GM19239 (cell line): ENCODE results near the gene CARD8.
A peak's percentile ranks its signal among the peaks of the same experiment; 100 is the strongest.
"Not testable (repeated sequence)": the region's sequence is repeated elsewhere in the genome, so short reads cannot be mapped to it uniquely, and the experiment has no call there.

ENCODE experiments used
- DNase-seq: peaks from one replicate; pipeline ENCODE4 v3.0.0; 2011; ENCODE audit warnings: low spot score; ENCODE audit not compliant: insufficient read length
- FAIRE-seq: peaks from 2 replicates; lab custom pipeline; 2011; peaks lifted over from hg19 to GRCh38; lab: Jason Lieb, UNC

Gene CARD8

GRCh38 chr19:48269617-48270026, 13.9 kb upstream of the CARD8 start:
- FAIRE-seq, DNase-seq: not testable (repeated sequence)

GRCh38 chr19:48265326-48265725, 9.6 kb upstream of the CARD8 start:
- not testable (repeated sequence) for DNase-seq, FAIRE-seq

DNA sequence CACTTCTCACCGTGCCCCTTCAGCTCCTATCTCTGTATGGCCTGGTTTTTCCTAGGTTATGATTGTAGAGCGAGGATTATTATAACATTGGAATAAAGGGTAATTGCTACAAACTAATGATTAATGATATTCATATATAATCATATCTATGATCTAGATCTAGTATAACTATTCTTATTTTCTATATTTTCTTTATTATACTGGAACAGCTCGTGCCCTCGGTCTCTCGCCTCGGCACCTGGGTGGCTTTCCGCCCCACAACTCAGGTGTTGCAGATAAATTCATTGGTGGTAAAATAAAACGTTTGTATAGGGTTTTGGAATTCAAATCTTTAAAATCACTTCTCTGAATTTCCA, 4.6 kb upstream of the CARD8 start:
- DNase-seq, FAIRE-seq: not testable (repeated sequence)

GRCh38 chr19:48258992-48259391, 3.3 kb upstream of the CARD8 start:
- FAIRE-seq, DNase-seq: not testable (repeated sequence)

- DNase-seq (no peak), FAIRE-seq (peak; percentile 99)
Measured at GRCh38 chr19:48258350-48258749, 2.6 kb upstream of the CARD8 start.

DNA sequence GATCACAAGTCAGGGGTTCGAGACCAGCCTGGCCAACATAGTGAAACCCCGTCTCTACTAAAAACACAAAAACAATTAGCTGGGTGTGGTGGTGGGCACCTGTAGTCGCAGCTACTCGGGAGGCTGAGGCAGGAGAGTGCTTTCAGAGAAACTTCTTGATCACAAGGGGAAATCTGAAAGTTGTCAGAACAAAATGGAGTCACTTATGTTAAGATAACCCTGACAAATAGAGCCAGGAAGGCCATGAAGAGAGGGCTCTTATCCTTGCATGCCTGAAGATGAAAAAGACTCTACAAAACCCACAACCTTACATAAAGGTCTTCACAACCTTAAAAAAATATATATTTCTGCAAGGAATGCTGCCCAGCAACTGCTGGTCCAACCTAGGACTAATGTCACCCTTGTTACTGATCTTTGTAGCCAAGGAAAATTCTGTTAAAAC, 1.2 kb downstream of the CARD8 start:
- DNase-seq (no peak), FAIRE-seq (no peak)

DNA sequence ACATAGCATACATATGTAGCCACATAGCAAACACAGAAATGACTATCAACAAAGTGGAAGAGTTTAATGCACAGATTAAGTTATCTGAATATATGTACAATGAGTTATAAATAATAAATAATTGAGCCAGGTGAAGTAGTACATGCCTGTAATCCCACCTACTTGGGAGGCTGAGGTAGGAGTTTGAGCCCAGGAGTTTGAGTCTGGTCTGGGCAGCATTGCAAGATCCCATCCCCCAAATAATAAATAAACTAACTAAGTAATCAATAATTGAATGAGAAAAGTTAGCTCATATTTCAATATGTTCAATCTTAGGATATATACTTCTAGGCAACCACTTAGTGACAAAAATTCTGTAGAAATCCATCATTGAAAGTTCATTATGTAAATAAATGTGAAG, 1.7 kb downstream of the CARD8 start:
- FAIRE-seq (no peak), DNase-seq (no peak)

DNA sequence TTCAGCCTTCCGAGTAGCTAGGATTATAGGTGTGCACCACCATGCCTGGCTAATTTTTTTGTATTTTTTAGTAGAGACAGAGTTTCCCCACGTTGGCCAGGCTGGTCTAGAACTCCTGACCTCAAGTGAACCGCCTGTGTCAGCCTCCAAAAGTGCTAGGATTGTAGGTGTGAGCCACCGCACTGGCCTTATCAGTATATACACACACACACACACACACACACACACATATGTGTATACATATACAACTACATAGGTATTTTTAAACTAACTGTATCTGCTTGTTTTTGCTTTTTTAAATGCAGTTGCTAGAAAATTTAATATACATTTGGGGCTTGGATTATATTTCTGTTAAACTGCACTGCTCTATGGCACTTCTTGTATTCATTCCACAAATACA, 3.1 kb downstream of the CARD8 start:
- FAIRE-seq = no peak
- no peak for DNase-seq

DNA sequence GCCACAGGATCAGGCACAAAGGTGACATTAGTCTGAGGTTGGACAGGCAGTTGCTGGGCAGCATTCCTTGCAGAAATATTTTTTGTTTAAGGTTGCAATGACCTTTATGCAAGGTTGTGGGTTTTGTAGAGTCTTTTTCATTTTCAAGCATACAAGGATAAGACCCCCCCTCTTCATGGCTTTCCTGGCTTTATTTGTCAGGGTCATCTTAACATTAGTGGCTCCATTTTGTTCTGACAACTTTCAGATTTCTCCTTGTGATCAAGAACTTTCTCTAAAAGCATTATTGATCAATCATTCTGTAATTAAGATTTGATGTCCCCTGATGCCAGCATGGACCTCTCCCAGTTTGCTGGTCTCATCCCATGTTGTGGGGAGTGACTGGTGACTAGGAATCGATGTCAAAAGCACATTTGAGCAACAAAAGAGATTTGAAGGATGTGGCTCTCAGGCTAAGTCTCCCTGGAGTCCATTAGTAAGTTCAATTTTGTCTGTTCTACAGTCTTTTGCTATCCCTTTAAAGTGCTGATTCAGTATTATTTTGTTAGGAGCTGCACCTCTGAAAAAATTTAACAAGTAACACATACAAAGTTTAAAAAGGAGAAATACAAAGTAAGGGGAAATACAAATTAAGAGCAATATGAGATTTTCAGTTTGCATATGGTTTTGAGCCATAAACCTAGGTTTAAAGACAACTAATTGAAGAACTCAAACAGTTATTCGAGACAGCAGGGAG, 5.3 kb downstream of the CARD8 start:
- DNase-seq (no peak), FAIRE-seq (peak; percentile 66)

- FAIRE-seq (peak; percentile 99), DNase-seq (no peak)
Measured at GRCh38 chr19:48249502-48250014, 6.2 kb downstream of the CARD8 start.

GRCh38 chr19:48248081-48248833, 7.5 kb downstream of the CARD8 start:
- FAIRE-seq (peak; percentile 74), DNase-seq (no peak)

DNA sequence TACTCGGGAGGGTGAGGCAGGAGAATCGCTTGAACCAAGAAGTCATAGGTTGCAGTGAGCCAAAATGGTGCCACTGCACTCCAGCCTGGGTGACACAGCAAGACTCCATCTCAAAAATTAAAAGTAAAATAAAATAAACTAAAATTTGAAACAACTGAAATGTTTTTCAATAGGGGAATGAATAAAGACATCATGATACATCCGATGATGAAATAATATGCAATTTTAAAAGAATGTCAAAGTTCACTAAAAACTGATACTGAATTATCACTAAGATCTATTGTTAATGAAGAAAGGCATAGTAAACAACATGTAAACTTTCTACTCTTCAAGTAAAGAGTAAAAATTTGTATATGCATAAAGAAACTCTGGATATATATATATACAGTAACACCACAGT, 8.5 kb downstream of the CARD8 start:
- FAIRE-seq = no peak
- no peak for DNase-seq

DNA sequence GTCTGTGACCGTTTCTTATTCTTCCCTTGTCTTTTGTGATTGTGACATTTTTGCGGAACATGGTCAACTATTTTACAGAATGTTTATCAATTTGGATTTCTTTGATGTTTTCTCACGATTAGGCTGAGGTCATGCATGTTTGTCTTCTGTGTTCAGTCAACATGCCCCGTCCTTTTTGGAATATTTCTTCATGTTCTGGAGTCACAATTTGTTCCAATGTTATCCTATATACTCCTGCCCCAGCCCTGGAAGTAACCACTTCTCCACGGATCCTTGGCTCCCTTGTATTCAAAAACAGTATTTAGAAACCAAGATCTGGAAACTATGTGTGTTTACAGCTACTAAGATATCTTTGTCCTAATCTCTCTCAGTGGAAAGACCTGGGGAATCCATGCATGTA, 9.6 kb downstream of the CARD8 start:
- DNase-seq (no peak), FAIRE-seq (peak; percentile 33)

- DNase-seq (no peak), FAIRE-seq (peak; percentile 96)
Measured at GRCh38 chr19:48244281-48244680, 11.4 kb downstream of the CARD8 start.

- not testable (repeated sequence) for FAIRE-seq, DNase-seq
Measured at GRCh38 chr19:48241771-48242170, 13.9 kb downstream of the CARD8 start.

DNA sequence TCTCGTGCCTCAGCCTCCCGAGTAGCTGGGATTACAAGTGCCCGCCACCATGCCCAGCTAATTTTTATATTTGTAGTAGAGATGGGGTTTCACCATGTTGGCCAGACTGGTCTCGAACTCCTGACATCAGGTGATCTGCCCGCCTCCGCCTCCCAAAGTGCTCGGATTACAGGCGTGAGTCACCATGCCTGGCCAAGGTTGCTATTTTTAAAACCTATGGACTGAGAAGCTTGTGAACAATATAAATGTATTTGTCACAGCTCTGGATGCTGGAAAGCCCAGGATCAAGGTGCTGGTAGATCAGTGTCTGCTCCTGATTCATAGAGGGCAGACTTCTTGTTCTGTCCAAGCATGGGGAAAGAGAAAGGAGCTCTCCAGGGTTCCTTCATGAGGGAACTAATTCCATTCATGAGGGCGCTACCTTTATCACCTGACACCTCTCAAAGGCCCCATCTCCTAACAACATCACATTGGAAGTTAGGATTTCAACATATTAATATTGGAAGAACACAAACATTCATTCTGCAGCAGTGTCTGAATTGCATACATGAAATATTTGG, 16.1 kb downstream of the CARD8 start:
- FAIRE-seq = no peak
- no peak for DNase-seq

- FAIRE-seq (no peak), DNase-seq (no peak)
Measured at GRCh38 chr19:48239120-48239519, 16.6 kb downstream of the CARD8 start.

- DNase-seq (no peak), FAIRE-seq (no peak)
Measured at GRCh38 chr19:48237057-48237456, 18.7 kb downstream of the CARD8 start.

DNA sequence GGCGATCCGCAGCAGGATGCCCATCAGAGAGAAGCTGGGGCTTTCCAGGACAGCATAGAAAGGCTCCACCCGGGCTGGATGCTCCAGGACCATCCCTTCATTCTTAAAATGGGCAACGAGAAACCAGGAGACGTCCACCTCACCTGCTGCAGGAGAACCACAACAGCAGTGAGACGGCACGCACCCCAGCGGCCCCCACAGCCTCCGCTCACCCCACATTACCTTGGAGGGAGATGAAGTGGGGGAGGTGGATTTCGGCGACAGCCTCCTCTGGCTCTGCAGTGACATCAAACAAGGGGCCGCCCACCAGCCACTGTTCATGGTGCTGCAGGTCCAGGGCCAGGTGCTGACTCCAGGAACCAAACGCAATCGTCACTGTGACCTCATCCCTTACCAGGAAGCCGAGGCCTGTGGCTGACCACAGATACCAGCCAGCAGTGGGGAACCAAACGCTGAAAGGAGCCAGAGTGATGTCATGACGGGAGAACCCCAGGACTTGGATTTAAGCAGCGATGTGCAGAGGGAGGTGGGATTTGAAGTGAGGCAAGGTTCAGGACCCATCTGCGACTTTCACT, 25.1 kb downstream of the CARD8 start:
- FAIRE-seq (no peak), DNase-seq (no peak)

DNA sequence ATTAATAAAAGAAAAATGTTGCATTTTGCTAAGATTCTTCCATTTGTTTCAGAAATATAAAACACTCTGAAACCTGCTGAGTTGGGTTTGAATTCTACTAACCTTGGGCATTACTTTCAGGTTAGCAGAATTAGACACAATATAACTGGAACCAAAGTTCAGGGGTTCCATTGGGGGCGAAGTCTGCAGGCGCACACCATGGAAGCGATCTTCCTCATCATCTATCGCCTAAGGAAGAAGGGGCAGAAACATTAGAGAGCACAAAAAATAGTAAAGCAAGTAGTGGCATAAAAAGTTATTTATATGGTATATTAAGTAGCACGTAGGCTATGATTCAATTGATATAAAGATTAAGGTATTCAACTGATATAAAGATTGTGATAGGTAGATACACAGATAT, 34.1 kb downstream of the CARD8 start:
- no peak for FAIRE-seq
- no peak for DNase-seq

GRCh38 chr19:48220784-48221183, 34.9 kb downstream of the CARD8 start:
- DNase-seq, FAIRE-seq: not testable (repeated sequence)
